ENCODE data around the gene OAS3. TPM values are rescaled to one million over a fixed set of nuclear protein-coding genes. Genes with fewer than 3 reads are reported as not detected.

The OAS3 gene
- polyA plus RNA-seq, 3 donors: 3.6 to 7.3 (median 7.1) TPM

DNA sequence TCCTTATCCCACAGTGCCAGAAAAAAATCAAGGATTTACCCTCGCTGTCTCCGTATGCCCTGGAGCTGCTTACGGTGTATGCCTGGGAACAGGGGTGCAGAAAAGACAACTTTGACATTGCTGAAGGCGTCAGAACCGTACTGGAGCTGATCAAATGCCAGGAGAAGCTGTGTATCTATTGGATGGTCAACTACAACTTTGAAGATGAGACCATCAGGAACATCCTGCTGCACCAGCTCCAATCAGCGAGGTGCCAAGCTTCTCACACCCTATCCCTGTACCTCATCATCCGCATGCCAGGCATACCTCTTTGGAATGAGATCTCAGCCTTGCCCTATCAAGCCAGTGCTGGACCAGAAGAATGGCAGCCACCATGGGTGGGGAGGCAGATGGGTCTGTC lies 59.2 kb downstream of the OAS3 start:
- no peak overlapping the region for H3K27ac ChIP-seq (ENCODE audit: low read depth, low read length)
- WGBS, 3 donors: 91 to 95% (median 94%) methylated on average over 7 of the region's 7 CpGs

DNA sequence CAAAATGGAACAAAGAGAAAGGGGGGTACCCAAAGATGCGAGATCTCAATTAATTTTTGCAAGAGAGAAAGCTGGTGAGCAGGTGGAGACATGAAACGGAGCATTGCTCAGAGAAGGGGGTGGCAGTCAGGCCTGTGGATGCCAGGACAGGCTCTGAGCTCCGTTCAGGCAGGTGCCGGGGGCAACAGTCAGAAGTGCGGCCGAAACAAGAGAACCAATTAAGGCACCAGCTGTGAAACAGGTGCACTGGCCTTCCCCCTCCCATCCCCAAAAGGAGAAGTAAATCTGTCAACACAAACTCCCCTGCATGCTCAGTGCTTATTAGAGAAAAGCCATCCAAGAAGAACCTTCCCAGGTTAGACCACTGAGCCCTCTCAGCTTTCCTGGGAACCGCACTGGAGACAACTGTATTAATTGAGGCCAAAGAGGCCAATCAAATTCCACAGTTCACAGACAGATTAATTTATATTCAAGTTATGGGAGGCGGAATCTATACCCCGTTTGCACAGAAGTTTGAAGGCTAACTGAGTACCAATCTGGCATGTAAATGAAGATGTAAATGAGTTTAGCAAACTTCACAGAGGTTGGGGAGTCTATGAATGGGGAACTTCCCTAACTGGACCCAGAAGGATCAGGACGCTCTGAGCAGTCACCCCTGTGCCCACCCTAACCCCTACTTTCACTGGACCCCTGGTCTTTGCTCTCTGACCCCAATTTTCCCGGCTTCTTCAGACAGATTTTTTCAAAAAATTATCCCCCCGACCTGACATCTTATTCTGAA lies 60.9 kb downstream of the OAS3 start:
- 88 to 91% (median 89%) methylated on average over 12 of the region's 12 CpGs for WGBS, 3 donors
- no peak overlapping the region for H3K27ac ChIP-seq (ENCODE audit: low read depth, low read length)

DNA sequence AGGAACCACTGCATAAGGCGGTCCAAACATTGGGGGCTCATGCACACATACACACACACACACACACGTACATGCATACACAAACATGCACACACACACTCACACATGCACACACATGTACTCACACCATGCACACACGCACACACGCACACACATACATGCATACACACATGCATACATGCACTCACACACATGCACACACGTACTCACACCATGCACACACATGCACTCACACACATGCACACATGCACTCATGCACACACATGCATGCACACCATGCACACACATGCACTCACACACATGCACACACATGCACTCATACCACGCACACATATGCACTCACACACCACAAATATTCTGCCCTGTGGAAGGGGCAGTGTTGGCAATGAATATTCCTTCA lies 62.2 kb downstream of the OAS3 start:
- WGBS, 3 donors: 90 to 94% (median 93%) methylated on average over 6 of the region's 6 CpGs
- no peak overlapping the region for H3K27ac ChIP-seq (ENCODE audit: low read depth, low read length)

DNA sequence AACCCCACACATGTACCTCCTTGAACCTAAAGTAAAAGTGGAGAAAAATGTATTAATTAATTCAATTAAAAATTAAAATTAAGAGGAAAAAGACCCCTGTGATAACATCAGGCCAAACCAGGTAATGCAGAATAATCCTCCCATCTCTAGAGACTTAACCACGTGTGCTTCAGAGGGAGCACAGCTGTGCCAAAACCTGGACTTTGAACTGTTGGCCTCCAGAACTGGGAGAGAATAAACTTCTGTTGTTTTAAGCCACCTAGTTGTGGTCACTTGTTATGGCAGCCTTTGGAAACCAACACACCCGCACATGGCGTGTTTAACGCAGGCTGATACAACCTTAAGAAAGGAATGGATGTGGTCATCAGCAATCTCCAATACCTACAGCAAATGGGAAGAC lies 63.9 kb downstream of the OAS3 start:
- no peak overlapping the region for H3K27ac ChIP-seq (ENCODE audit: low read depth, low read length)
- 44 to 88% (median 84%) methylated on average over 4 of the region's 4 CpGs for WGBS, 3 donors

DNA sequence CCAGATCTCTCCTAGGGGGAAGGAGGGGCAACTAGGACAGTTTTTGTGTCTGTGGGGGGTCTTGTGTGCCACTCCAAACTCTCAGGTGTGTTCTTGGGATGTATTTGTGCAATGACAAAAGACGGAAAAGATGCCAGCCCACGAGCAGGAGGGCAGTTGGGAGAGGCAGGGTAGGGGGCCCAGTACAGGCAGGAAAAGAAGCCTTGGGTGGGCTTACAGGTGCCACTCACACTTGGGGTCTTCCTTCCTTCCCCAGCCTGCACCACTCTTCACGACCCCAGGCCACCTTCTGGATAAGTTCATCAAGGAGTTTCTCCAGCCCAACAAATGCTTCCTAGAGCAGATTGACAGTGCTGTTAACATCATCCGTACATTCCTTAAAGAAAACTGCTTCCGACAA lies 64.4 kb downstream of the OAS3 start:
- 92 to 95% (median 94%) methylated on average over 5 of the region's 5 CpGs for WGBS, 3 donors
- no peak overlapping the region for H3K27ac ChIP-seq (ENCODE audit: low read depth, low read length)

DNA sequence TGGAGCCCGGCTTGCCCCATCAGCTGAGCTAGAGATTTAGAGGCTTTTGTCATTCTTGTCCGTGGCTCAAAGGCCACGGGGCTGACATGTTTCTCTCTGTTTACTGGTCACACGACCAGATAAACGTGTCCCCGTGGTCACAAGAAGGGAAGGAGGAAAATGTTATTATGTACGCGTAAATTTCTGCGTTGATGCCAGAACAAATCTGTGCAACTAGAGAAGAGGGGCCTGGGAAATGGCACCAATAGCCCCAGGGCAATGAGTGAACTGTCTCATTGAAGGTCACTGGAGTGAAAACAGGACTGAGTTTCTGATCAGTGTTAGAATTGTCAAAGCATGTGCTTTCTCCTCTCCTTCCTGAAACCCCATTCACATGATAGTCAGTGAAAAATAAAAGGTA lies 65.4 kb downstream of the OAS3 start:
- 82 to 91% (median 87%) methylated on average over 9 of the region's 9 CpGs for WGBS, 3 donors
- no peak overlapping the region for H3K27ac ChIP-seq (ENCODE audit: low read depth, low read length)

DNA sequence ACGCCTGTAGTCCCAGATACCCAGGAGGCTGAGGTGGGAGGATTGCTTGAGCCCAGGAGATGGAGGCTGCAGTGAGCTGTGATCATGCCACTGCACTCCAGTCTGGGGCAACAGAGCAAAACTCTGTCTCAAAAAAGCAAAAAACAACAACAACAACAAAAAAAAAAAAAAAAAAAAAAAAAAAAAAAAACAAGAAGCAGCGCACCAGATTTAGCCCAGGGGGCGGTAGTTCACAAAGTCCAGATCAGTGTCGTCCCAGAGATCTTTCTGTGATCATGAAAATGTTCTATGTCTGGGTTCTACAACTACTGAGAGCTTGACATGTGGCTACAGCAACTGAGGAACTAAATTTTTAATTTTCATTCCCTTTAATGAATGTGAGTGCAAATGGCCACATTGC lies 67.5 kb downstream of the OAS3 start:
- no peak overlapping the region for H3K27ac ChIP-seq (ENCODE audit: low read depth, low read length)
- 78 to 88% (median 85%) methylated on average over 4 of the region's 4 CpGs for WGBS, 3 donors

DNA sequence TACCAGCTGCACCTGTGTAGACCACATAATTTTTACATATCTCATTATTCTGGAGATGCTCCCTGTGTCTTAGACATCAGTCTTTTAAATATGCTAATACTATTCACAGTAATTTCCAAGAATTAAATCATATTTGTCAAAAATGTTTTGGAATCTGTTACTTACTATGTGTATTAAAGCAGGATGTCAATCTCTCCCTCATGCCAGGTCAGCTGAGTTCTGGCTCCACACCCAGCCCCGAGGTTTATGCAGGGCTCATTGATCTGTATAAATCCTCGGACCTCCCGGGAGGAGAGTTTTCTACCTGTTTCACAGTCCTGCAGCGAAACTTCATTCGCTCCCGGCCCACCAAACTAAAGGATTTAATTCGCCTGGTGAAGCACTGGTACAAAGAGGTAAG lies 67.9 kb downstream of the OAS3 start:
- H3K27ac ChIP-seq (ENCODE audit: low read depth, low read length): no peak overlapping the region
- 88 to 93% (median 92%) methylated on average over 7 of the region's 7 CpGs for WGBS, 3 donors

DNA sequence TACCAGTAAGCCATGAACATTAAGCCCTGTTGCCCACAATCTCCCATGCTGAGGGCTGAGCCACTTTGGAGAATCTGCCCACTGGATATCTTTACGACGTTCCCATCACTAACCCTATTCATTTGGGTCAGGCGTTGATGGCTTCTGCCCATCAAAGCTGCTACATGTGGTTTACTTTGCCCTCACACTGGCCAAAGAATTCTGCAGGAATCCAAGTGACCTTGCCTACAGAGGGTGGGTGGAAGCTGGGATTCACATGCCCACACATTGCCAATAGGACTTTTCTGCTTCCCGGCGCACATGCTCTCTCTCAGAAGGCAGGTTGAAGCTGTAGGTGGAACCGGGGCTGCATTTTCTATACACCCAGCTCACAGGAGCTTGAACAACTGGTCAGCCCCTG lies 68.4 kb downstream of the OAS3 start:
- no peak overlapping the region for H3K27ac ChIP-seq (ENCODE audit: low read depth, low read length)
- WGBS, 3 donors: 89 to 94% (median 91%) methylated on average over 6 of the region's 6 CpGs

DNA sequence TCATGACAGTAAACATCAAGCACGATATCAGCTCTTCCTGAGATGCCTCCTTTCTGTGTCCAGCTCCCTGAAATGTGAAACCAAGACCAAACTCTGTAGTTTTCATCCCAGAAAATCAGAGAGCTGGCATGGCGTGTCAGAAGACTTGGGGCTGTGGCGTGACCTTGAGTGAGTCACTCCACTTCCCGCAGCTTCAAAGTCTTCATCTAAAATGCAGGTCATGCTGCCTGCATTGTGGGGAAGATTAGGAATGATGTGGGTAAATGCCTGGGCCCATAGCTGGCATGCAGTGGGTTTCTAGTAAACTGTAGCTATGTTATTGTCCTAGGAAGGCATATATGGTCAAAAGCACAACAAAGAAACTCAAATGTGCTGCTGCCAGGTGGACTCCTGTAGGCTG lies 68.9 kb downstream of the OAS3 start:
- 66 to 95% (median 94%) methylated on average over 4 of the region's 4 CpGs for WGBS, 3 donors
- H3K27ac ChIP-seq (ENCODE audit: low read depth, low read length): no peak overlapping the region

DNA sequence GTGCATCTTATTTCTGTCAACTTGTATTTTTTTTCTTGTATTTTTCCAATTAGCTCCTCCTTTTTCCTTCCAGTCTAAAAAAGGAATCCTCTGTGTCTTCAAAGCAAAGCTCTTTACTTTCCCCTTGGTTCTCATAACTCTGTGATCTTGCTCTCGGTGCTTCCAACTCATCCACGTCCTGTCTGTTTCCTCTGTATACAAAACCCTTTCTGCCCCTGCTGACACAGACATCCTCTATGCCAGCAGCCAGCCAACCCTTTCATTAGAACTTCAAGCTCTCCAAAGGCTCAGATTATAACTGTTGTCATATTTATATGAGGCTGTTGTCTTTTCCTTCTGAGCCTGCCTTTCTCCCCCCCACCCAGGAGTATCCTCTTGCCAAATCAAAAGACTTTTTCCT lies 72.4 kb downstream of the OAS3 start:
- no peak overlapping the region for H3K27ac ChIP-seq (ENCODE audit: low read depth, low read length)
- WGBS, 3 donors: 72 to 79% (median 75%) methylated on average over 2 of the region's 2 CpGs

DNA sequence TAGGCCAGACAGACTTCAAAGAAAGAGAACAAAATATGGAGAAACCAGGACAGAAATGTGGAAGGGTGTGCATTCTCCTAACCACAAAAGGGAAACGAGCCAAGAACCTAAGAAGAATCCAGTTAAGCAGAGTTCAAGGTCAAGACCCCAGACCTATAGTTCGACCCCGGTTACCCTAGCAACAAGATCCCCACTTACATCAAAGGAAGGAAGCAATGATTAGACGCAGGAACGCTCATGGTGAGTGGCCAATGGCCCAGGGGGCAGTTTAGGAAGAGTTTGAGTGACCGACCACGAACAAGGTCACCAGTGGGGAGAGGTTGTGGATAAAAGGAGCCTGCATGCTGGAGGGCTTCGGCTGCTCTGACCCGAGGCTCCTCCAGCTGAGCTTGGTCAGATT lies 76.3 kb downstream of the OAS3 start:
- no peak overlapping the region for H3K27ac ChIP-seq (ENCODE audit: low read depth, low read length)
- 55 to 68% (median 58%) methylated on average over 9 of the region's 9 CpGs for WGBS, 3 donors

DNA sequence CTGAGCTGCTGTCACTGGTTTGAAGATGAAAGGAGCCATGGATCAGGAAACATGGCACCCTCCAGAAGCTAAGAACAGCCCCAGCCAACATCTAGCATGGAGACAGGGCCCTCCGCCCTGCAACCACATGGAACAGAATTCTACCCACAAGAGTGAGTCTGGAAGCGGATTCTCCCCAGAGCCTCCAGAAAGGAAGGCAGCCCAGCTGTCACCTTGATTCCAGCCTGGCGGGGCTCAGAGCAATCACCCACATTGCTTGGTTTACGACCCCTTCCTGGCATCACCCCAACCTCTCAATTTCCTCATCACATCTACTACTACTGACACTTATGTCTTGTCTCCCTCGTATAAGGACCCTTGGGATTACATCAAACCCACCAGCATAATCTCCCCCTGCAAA lies 78.5 kb downstream of the OAS3 start:
- WGBS, 3 donors: 73 to 85% (median 77%) methylated on average over 5 of the region's 5 CpGs

DNA sequence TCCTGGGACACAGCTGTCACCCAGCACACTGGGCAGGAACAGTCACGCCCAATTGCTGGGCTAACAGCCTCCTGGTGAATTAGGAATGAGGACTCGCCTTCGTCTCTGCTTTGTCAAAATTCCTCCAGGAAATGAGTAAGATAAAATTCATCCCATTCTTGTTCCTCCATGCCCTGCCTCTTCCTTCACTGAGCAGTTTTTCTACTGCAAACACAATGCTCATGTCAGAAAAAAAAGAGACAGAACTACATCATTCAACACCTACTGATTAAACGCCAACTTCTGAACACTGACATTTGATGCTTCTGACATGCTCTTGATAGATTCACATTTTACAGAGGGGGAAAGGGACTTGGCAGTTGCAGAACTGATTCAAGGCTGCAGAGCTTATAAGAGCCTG lies 80.8 kb downstream of the OAS3 start:
- H3K27ac ChIP-seq (ENCODE audit: low read depth, low read length): no peak overlapping the region
- 55 to 83% (median 57%) methylated on average over 4 of the region's 4 CpGs for WGBS, 3 donors

More for the DNA sequence above, 78.5 kb downstream of the OAS3 start:
- H3K27ac ChIP-seq (ENCODE audit: low read depth, low read length): no peak overlapping the region

DNA sequence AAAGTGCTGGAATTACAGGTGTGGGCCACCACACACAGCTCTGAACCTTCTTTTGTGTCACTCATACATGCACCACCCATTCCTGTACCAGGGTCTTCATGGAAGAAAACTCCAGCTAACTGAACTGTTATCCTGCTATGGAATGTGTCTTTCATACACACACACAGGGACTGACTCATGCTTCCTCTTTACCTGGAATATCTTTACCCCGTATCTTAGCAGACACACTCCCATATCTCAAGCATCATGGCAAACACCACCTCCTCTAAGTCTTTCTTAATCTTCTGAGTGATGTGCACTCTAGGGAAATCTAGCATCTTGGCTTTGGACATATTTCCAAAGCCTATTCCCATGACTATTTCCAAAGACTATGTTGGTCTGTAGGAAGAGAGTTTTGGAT lies 83.2 kb downstream of the OAS3 start:
- no peak overlapping the region for H3K27ac ChIP-seq (ENCODE audit: low read depth, low read length)
- 40 to 68% (median 57%) methylated on average over 1 of the region's 1 CpG for WGBS, 3 donors

Other genes starting within 250 kb of the OAS3 start
- under 1 TPM; 0.09 to 0.45 (median 0.15) TPM for gene RPH3A, start 146.7 kb upstream of the OAS3 start, polyA plus RNA-seq
- 10 to 100 TPM in 2 of 3 donors, 1 to 10 TPM in 1; 6.6 to 25.9 (median 23.2) TPM for gene OAS1, start 31.5 kb upstream of the OAS3 start, polyA plus RNA-seq
- gene OAS2, start 40.0 kb downstream of the OAS3 start, polyA plus RNA-seq: 1 to 10 TPM; 2.2 to 9.4 (median 4.9) TPM
- 100 to 1,000 TPM in 1 of 3 donors, 10 to 100 TPM in 1, 1 to 10 TPM in 1; 3.4 to 109 (median 21.9) TPM for gene DTX1, start 118.3 kb downstream of the OAS3 start, polyA plus RNA-seq
- 1 to 10 TPM in 1 of 3 donors, under 1 TPM in 1, not detected in 1; 0.74 to 1.9 TPM for gene RASAL1, start 197.3 kb downstream of the OAS3 start, polyA plus RNA-seq
- under 1 TPM in 2 of 3 donors, not detected in 1; 0.39 to 0.73 TPM for gene CFAP73, start 211.2 kb downstream of the OAS3 start, polyA plus RNA-seq
- gene DDX54, start 247.0 kb downstream of the OAS3 start, polyA plus RNA-seq: 10 to 100 TPM; 25.8 to 49.2 (median 38.6) TPM
- gene RITA1, start 247.2 kb downstream of the OAS3 start, polyA plus RNA-seq: 10 to 100 TPM in 1 of 3 donors, 1 to 10 TPM in 2; 8.4 to 10.3 (median 8.7) TPM

Measured in adipose tissue (tissue), 3 donors.